ENCODE data around the gene KRTAP19-6.
"Not testable (repeated sequence)": the region's sequence is repeated elsewhere in the genome, so short reads cannot be mapped to it uniquely, and the experiment has no call there.

KRTAP19-6 gene

GRCh38 chr21:30541764-30542163 is at the start of gene KRTAP19-6:
Gene KRTAP19-6 (minus strand): TSS chr21:30541864. CDS start chr21:30541833, 31 bp downstream.
- DNase-seq = no peak

GRCh38 chr21:30590297-30590696 is 48.6 kb upstream of the KRTAP19-6 start, which contains the start of gene KRTAP22-2:
Gene KRTAP22-2 (minus strand): TSS chr21:30590397.
- DNase-seq = no peak

GRCh38 chr21:30582870-30583269 is 41.2 kb upstream of the KRTAP19-6 start:
- no peak for DNase-seq

GRCh38 chr21:30580132-30580531 is 38.5 kb upstream of the KRTAP19-6 start:
- DNase-seq = no peak

- no peak for DNase-seq
These were observed 37.7 kb upstream of the KRTAP19-6 start for GRCh38 chr21:30579346-30579745.

- no peak for DNase-seq
These were observed 36.1 kb upstream of the KRTAP19-6 start for GRCh38 chr21:30577766-30578165.

- DNase-seq = no peak
These were observed 26.0 kb upstream of the KRTAP19-6 start for GRCh38 chr21:30567617-30568016.

GRCh38 chr21:30563630-30564029 is 22.0 kb upstream of the KRTAP19-6 start:
- no peak for DNase-seq

- no peak for DNase-seq
These were observed 21.4 kb upstream of the KRTAP19-6 start for GRCh38 chr21:30563072-30563471.

GRCh38 chr21:30561957-30562356 is 20.3 kb upstream of the KRTAP19-6 start:
- no peak for DNase-seq

GRCh38 chr21:30561264-30561895 is 19.7 kb upstream of the KRTAP19-6 start, which contains the start of gene KRTAP19-7:
Gene KRTAP19-7 (minus strand): TSS chr21:30561314. CDS start chr21:30561289, 25 bp downstream.
- no peak for DNase-seq

GRCh38 chr21:30555095-30555494 is 13.4 kb upstream of the KRTAP19-6 start:
- DNase-seq = no peak

GRCh38 chr21:30552782-30553181 is 11.1 kb upstream of the KRTAP19-6 start:
- no peak for DNase-seq

GRCh38 chr21:30518876-30519275 is 22.8 kb downstream of the KRTAP19-6 start:
- no peak for DNase-seq

GRCh38 chr21:30515681-30516080 is 26.0 kb downstream of the KRTAP19-6 start:
- no peak for DNase-seq

GRCh38 chr21:30505621-30506205 is 36.0 kb downstream of the KRTAP19-6 start:
- not testable (repeated sequence) for DNase-seq

GRCh38 chr21:30502041-30502440 is 39.6 kb downstream of the KRTAP19-6 start, which contains the start of gene KRTAP19-5:
Gene KRTAP19-5 (minus strand): TSS chr21:30502141. CDS start chr21:30502090, 51 bp downstream.
- DNase-seq = no peak

GRCh38 chr21:30497065-30497464 is 44.6 kb downstream of the KRTAP19-6 start, which contains the start of gene KRTAP19-4:
Gene KRTAP19-4 (minus strand): TSS chr21:30497165. CDS start chr21:30497110, 55 bp downstream.
- no peak for DNase-seq

- no peak for DNase-seq
These were observed 49.7 kb downstream of the KRTAP19-6 start, which contains the start of gene KRTAP19-3 for GRCh38 chr21:30491963-30492428. Gene KRTAP19-3 (minus strand): TSS chr21:30492013. CDS start chr21:30491957, 56 bp downstream.
